IMR-90 (cell line): ENCODE data around the gene DLGAP4. TPM values are rescaled to one million over a fixed set of nuclear protein-coding genes. Genes with fewer than 3 reads are reported as not detected.

Experiments
- ATAC-seq: fragments of 200-7000 bp; cut with Tn5 transposase; 2 replicates; pipeline ENCODE4 v1.9.1; 2020; ENCODE audit warnings: low read depth, mild to moderate bottlenecking, moderate library complexity
- BruUV-seq: library from RNA; stranded (reverse); fragments of 400-500 nt; replicated peaks from 2 replicates; lab custom pipeline; 2021; lab: Mats Ljungman, UMichigan
- CTCF ChIA-PET: fragments of 300-600 bp; formaldehyde crosslinking; extraction: SDS; loops from one replicate; lab custom pipeline; 2021; ENCODE audit warnings: antibody characterized with exemption; lab: Yijun Ruan, JAX
- POLR2A ChIA-PET: fragments of 300-600 bp; sonication (Branson Sonifier 250); formaldehyde crosslinking; loops from one replicate; lab custom pipeline; 2022; ENCODE audit warnings: antibody characterized with exemption; ENCODE audit not compliant: unreplicated experiment; lab: Charles Lee
- DNase-seq: peaks from one replicate; pipeline ENCODE4 v3.0.0; 2013
- H2AFZ ChIP-seq: replicated peaks from 2 replicates; pipeline ENCODE3; 2013; ENCODE audit warnings: low read length, mild to moderate bottlenecking; ENCODE audit not compliant: poor library complexity
- H2AK5ac ChIP-seq: 2 replicates; pipeline ENCODE4 v1.6.1; 2013; ENCODE audit warnings: low read depth, low read length, inconsistent platforms
- H2AK9ac ChIP-seq: replicated peaks from 2 replicates; pipeline ENCODE3; 2013; ENCODE audit warnings: mild to moderate bottlenecking, low read depth, low read length, moderate library complexity; ENCODE audit not compliant: poor library complexity
- H2BK120ac ChIP-seq: 2 replicates; pipeline ENCODE4 v1.6.1; 2013; ENCODE audit warnings: low read depth, low read length, inconsistent platforms
- H2BK15ac ChIP-seq: 3 replicates; pipeline ENCODE4 v1.6.1; 2013; ENCODE audit warnings: low read depth, low read length, inconsistent platforms
- H2BK20ac ChIP-seq: 2 replicates; pipeline ENCODE4 v1.6.1; 2013; ENCODE audit warnings: low read depth, mild to moderate bottlenecking, inconsistent platforms, low read length, moderate library complexity
- H2BK5ac ChIP-seq: 2 replicates; pipeline ENCODE4 v1.6.1; 2013; ENCODE audit warnings: mild to moderate bottlenecking, low read depth, low read length, inconsistent platforms; ENCODE audit not compliant: poor library complexity, severe bottlenecking
- H3K14ac ChIP-seq: replicated peaks from 2 replicates; pipeline ENCODE4 v1.6.1; 2013; ENCODE audit warnings: low read depth, low read length, inconsistent platforms
- H3K18ac ChIP-seq: 2 replicates; pipeline ENCODE4 v1.6.1; 2013; ENCODE audit warnings: low read depth, low read length, control low read depth
- H3K23ac ChIP-seq: 2 replicates; pipeline ENCODE4 v1.6.1; 2013; ENCODE audit warnings: low read depth, low read length, inconsistent platforms
- H3K27ac ChIP-seq: 2 replicates; pipeline ENCODE4 v1.5.1; 2013; ENCODE audit warnings: mild to moderate bottlenecking, control low read depth, low read length; ENCODE audit not compliant: insufficient read depth
- H3K27me3 ChIP-seq: 2 replicates; pipeline ENCODE4 v1.6.1; 2013; ENCODE audit warnings: low read length; ENCODE audit not compliant: control insufficient read depth, insufficient read depth
- H3K36me3 ChIP-seq: 2 replicates; pipeline ENCODE4 v1.6.1; 2013; ENCODE audit warnings: low read length, mixed read lengths; ENCODE audit not compliant: control insufficient read depth, insufficient read depth
- H3K4ac ChIP-seq: 2 replicates; pipeline ENCODE4 v1.6.1; 2013; ENCODE audit warnings: low read depth, low read length, inconsistent platforms
- H3K4me1 ChIP-seq: 2 replicates; pipeline ENCODE4 v1.6.1; 2013; ENCODE audit warnings: low read length, mixed read lengths; ENCODE audit not compliant: control insufficient read depth, insufficient read depth
- H3K4me2 ChIP-seq: 2 replicates; pipeline ENCODE4 v1.6.1; 2013; ENCODE audit warnings: low read depth, mild to moderate bottlenecking, control low read depth, low read length, moderate library complexity
- H3K4me3 ChIP-seq: 2 replicates; pipeline ENCODE4 v1.5.1; 2013; ENCODE audit warnings: low read depth, mild to moderate bottlenecking, control low read depth, low read length, moderate library complexity; ENCODE audit not compliant: insufficient read depth
- H3K56ac ChIP-seq: 2 replicates; pipeline ENCODE4 v1.6.1; 2013; ENCODE audit warnings: low read length, inconsistent platforms; ENCODE audit not compliant: insufficient read depth; ENCODE audit errors: extremely low read depth
- H3K79me1 ChIP-seq, 2 experiments: 2 replicates each; pipeline ENCODE4 v1.6.1; 2013; ENCODE audit warnings: low read length in 2 of 2, inconsistent platforms in 1 of 2, low read depth in 1 of 2
- H3K9ac ChIP-seq: 2 replicates; pipeline ENCODE4 v1.6.1; 2013; ENCODE audit warnings: low read depth, low read length, control low read depth
- H3K9me1 ChIP-seq: 2 replicates; pipeline ENCODE4 v1.6.1; 2013; ENCODE audit warnings: low read length, inconsistent platforms; ENCODE audit not compliant: insufficient read depth
- H3K9me3 ChIP-seq: 2 replicates; pipeline ENCODE4 v1.6.1; 2013; ENCODE audit warnings: low read length; ENCODE audit not compliant: control insufficient read depth, insufficient read depth
- H4K20me1 ChIP-seq: 2 replicates; pipeline ENCODE4 v1.6.1; 2013; ENCODE audit warnings: low read length, inconsistent platforms; ENCODE audit not compliant: insufficient read depth
- H4K5ac ChIP-seq: 2 replicates; pipeline ENCODE4 v1.6.1; 2013; ENCODE audit warnings: mild to moderate bottlenecking, low read depth, low read length, control low read depth
- H4K8ac ChIP-seq, 2 experiments: 2 replicates each; pipeline ENCODE4 v1.6.1; 2013; ENCODE audit warnings: low read depth in 2 of 2, low read length in 2 of 2, control low read depth in 1 of 2, inconsistent platforms in 1 of 2
- H4K91ac ChIP-seq: 2 replicates; pipeline ENCODE4 v1.6.1; 2013; ENCODE audit warnings: low read depth, low read length, inconsistent platforms; ENCODE audit not compliant: insufficient read depth
- BHLHE40 ChIP-seq: fragments of 150-350 bp; IDR thresholded peaks from 2 replicates; pipeline ENCODE4 v1.6.1; 2016; ENCODE audit warnings: mild to moderate bottlenecking, low read depth, low read length
- CEBPB ChIP-seq: IDR thresholded peaks from 2 replicates; pipeline ENCODE4 v1.6.1; 2012; ENCODE audit warnings: low read depth, low read length, improper control_type of control experiment
- CHD1 ChIP-seq: IDR thresholded peaks from 2 replicates; pipeline ENCODE4 v1.6.1; 2012; ENCODE audit warnings: low read depth, low read length, improper control_type of control experiment
- FOS ChIP-seq: fragments of 150-350 bp; IDR thresholded peaks from 2 replicates; pipeline ENCODE4 v1.6.1; 2016; ENCODE audit warnings: low read depth, low read length
- MAFK ChIP-seq: IDR thresholded peaks from 2 replicates; pipeline ENCODE4 v1.6.1; 2012; ENCODE audit warnings: low read depth, low read length, improper control_type of control experiment
- MAZ ChIP-seq: IDR thresholded peaks from 2 replicates; pipeline ENCODE4 v1.6.1; 2012; ENCODE audit warnings: low read depth, mild to moderate bottlenecking, low read length, improper control_type of control experiment, moderate library complexity, borderline replicate concordance
- MXI1 ChIP-seq: IDR thresholded peaks from 2 replicates; pipeline ENCODE4 v1.6.1; 2012; ENCODE audit warnings: low read depth, mild to moderate bottlenecking, low read length, moderate library complexity, borderline replicate concordance
- NFE2L2 ChIP-seq: fragments of 150-350 bp; IDR thresholded peaks from 2 replicates; pipeline ENCODE4 v1.6.1; 2016; ENCODE audit warnings: low read depth, mild to moderate bottlenecking, low read length
- POLR2A ChIP-seq: IDR thresholded peaks from 2 replicates; pipeline ENCODE4 v1.6.1; 2012; ENCODE audit warnings: mild to moderate bottlenecking, low read depth, low read length
- RAD21 ChIP-seq: IDR thresholded peaks from 2 replicates; pipeline ENCODE4 v1.6.1; 2012; ENCODE audit warnings: low read length, improper control_type of control experiment
- RCOR1 ChIP-seq: IDR thresholded peaks from 2 replicates; pipeline ENCODE4 v1.6.1; 2012; ENCODE audit warnings: mild to moderate bottlenecking, low read length, improper control_type of control experiment; ENCODE audit not compliant: insufficient replicate concordance
- RFX5 ChIP-seq: IDR thresholded peaks from 2 replicates; pipeline ENCODE4 v1.8.0; 2012; ENCODE audit warnings: low read depth, mild to moderate bottlenecking, low read length, moderate library complexity
- SMC3 ChIP-seq: fragments of 150-350 bp; IDR thresholded peaks from 2 replicates; pipeline ENCODE4 v1.6.1; 2016; ENCODE audit warnings: low read depth, mild to moderate bottlenecking, antibody characterized with exemption, low read length, moderate library complexity
- WGBS, 2 experiments: methylation state at CpG; one replicate each; pipeline versions ENCODE4 v1.1.5 to v1.1.7; 2013; ENCODE audit warnings: missing lambda C conversion rate in 2 of 2; ENCODE audit not compliant: insufficient read length in 1 of 2; ENCODE audit errors: extremely low coverage in 2 of 2; 5-methylcytosine and 5-hydroxymethylcytosine counted together
- dilution Hi-C: fragments of 300-500 bp; cut with HindIII; formaldehyde crosslinking; loops from one replicate; pipeline ENCODE4 v1.14.3; 2018; ENCODE audit warnings: low sequenced_read_pairs; ENCODE audit not compliant: unreplicated experiment
- in situ Hi-C: fragments of 300-500 bp; cut with MboI; formaldehyde crosslinking; loops from 3 replicates; pipeline ENCODE4 v1.14.3; 2019; ENCODE audit warnings: low sequenced_read_pairs, inconsistent platforms, mixed read lengths
- intact Hi-C: fragments of 100-400 bp; cut with micrococcal nuclease; formaldehyde crosslinking; loops from 2 replicates; pipeline ENCODE4 v1.10.0; 2022
- polyA plus RNA-seq, 3 experiments: library from polyadenylated mRNA; depleted of rRNA; stranded (reverse); fragments of >200 nt; gene quantifications; 2 replicates each; pipeline ENCODE4 v1.2.3, GENCODE V29; 2012; ENCODE audit warnings: low replicate concordance in 1 of 3
- total RNA-seq: library from RNA; depleted of rRNA; stranded (reverse); fragments of >200 nt; gene quantifications from 2 replicates; pipeline ENCODE4 v1.2.3, GENCODE V29; 2012
- TF ChIP-seq, protein P1 (sequence below): conservative IDR thresholded peaks from 2 replicates; pipeline ENCODE4 v1.5.1; 2012; ENCODE audit warnings: mild to moderate bottlenecking, low read depth, low read length, improper control_type of control experiment
- TF ChIP-seq, protein P2 (sequence below): fragments of 150-350 bp; IDR thresholded peaks from 2 replicates; pipeline ENCODE4 v1.6.1; 2017; ENCODE audit warnings: mild to moderate bottlenecking, antibody characterized with exemption, low read length, low read depth
- TF ChIP-seq, protein P3 (sequence below): fragments of 150-350 bp; IDR thresholded peaks from 2 replicates; pipeline ENCODE4 v1.6.1; 2016; ENCODE audit warnings: low read depth, mild to moderate bottlenecking, low read length, moderate library complexity, borderline replicate concordance

Gene DLGAP4
- total and polyA plus RNA-seq, 2 of the 4 experiments (the other 2 are of a cell fraction): 32.3 to 73.2 TPM

DNA sequence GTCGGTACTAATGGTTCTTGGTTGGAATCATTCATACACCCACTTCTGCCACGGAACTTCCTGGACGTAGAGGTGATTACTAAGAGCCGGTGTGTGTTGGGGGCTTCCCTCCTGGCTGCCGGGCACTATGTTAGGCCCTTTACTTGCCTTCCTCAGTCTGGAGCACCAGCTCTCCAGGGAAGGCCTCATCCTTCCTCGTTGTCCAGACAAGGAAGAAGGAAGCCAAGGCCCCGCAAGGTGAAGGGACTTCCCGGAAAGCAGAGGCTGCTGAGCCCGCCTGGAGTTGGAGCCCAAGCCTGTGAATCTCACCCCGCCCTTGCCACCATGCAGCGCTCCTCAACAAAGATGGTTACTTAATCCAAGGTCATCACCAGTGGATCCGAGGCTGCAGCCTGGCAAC is 43.7 kb upstream of the DLGAP4 start:
- H4K91ac ChIP-seq: no peak overlapping the region
- no peak for DNase-seq
- H3K4me3 ChIP-seq: no peak overlapping the region
- no peaks in the 10 kb centered on the region for H3K9me3 ChIP-seq
- no peak overlapping the region for H3K4ac ChIP-seq
- no peak overlapping the region for H3K14ac ChIP-seq
- dilution Hi-C loops: no loop called here
- H3K9me1 ChIP-seq: no peaks in the 10 kb centered on the region
- BruUV-seq: no TSS peak
- no peak overlapping the region for H3K9ac ChIP-seq
- H3K79me1 ChIP-seq: no peaks in the 10 kb centered on the region
- H3K4me2 ChIP-seq: no peak overlapping the region
- no peaks in the 10 kb centered on the region for H4K20me1 ChIP-seq
- no peak overlapping the region for H2BK20ac ChIP-seq
- H3K56ac ChIP-seq: no peak overlapping the region
- no peak overlapping the region for H2BK120ac ChIP-seq
- no peak overlapping the region for H2AFZ ChIP-seq
- H3K27me3 ChIP-seq: peaks cover 16% of the 10 kb centered on the region
- TF ChIP-seq NFE2L2: no peak
- no peak for TF ChIP-seq SMC3
- TF ChIP-seq CEBPB: no peak
- TF ChIP-seq POLR2A: no peak
- TF ChIP-seq RCOR1: no peak
- no peak for TF ChIP-seq RAD21
- no peak for TF ChIP-seq BHLHE40
- no peak for TF ChIP-seq MXI1
- TF ChIP-seq, protein P1, sequence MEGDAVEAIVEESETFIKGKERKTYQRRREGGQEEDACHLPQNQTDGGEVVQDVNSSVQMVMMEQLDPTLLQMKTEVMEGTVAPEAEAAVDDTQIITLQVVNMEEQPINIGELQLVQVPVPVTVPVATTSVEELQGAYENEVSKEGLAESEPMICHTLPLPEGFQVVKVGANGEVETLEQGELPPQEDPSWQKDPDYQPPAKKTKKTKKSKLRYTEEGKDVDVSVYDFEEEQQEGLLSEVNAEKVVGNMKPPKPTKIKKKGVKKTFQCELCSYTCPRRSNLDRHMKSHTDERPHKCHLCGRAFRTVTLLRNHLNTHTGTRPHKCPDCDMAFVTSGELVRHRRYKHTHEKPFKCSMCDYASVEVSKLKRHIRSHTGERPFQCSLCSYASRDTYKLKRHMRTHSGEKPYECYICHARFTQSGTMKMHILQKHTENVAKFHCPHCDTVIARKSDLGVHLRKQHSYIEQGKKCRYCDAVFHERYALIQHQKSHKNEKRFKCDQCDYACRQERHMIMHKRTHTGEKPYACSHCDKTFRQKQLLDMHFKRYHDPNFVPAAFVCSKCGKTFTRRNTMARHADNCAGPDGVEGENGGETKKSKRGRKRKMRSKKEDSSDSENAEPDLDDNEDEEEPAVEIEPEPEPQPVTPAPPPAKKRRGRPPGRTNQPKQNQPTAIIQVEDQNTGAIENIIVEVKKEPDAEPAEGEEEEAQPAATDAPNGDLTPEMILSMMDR: no peak
- no peak for TF ChIP-seq FOS
- TF ChIP-seq RFX5: no peak
- no peak for TF ChIP-seq CHD1
- TF ChIP-seq, protein P2, sequence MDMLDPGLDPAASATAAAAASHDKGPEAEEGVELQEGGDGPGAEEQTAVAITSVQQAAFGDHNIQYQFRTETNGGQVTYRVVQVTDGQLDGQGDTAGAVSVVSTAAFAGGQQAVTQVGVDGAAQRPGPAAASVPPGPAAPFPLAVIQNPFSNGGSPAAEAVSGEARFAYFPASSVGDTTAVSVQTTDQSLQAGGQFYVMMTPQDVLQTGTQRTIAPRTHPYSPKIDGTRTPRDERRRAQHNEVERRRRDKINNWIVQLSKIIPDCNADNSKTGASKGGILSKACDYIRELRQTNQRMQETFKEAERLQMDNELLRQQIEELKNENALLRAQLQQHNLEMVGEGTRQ: no peak
- no peak for TF ChIP-seq MAFK
- no peak for TF ChIP-seq MAZ
- TF ChIP-seq, protein P3, sequence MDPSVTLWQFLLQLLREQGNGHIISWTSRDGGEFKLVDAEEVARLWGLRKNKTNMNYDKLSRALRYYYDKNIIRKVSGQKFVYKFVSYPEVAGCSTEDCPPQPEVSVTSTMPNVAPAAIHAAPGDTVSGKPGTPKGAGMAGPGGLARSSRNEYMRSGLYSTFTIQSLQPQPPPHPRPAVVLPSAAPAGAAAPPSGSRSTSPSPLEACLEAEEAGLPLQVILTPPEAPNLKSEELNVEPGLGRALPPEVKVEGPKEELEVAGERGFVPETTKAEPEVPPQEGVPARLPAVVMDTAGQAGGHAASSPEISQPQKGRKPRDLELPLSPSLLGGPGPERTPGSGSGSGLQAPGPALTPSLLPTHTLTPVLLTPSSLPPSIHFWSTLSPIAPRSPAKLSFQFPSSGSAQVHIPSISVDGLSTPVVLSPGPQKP: no peak
- no peak overlapping the region for H3K23ac ChIP-seq
- no peak overlapping the region for H2BK5ac ChIP-seq
- no peak overlapping the region for H3K18ac ChIP-seq
- ChIA-PET CTCF (no interaction called here), POLR2A (no interaction called here)
- H2AK9ac ChIP-seq: no peak overlapping the region
- H4K5ac ChIP-seq: no peak overlapping the region
- in situ Hi-C loops: no loop called here
- H4K8ac ChIP-seq: no peak overlapping the region
- 87% methylated on average over 4 of the region's 12 CpGs; no CpG with 5 or more reads in 1 of the 2 experiments for WGBS, 2 experiments
- intact Hi-C loops: no loop called here
- no peaks in the 10 kb centered on the region for H3K4me1 ChIP-seq
- H2BK15ac ChIP-seq: no peak overlapping the region
- H3K36me3 ChIP-seq: no peaks in the 10 kb centered on the region; the same call in 1 of the 2 replicates
- no peak overlapping the region for H3K27ac ChIP-seq
- no peak for ATAC-seq
- H2AK5ac ChIP-seq: no peak overlapping the region
